ENCODE measurements around the gene PPP3CA.

- TF ChIP-seq EZH2 (IDR thresholded peaks at IDR 0.05; ENCODE audit: insufficient read depth, poor library complexity, severe bottlenecking) (no peak), EZH2phosphoT487 (IDR thresholded peaks at IDR 0.05; ENCODE audit: insufficient read depth, low read depth) (no peak)
Observed at GRCh38 chr4:101253121-101253520, 94.2 kb downstream of the PPP3CA start.
